DND-41 (cell line): ENCODE data around the gene OR5L2.

Experiments used
- CTCF ChIP-seq: IDR thresholded peaks from 2 replicates; pipeline ENCODE4 v1.5.1; 2012; ENCODE audit warnings: borderline replicate concordance, low read length, moderate library complexity, mild to moderate bottlenecking; ENCODE audit not compliant: poor library complexity, severe bottlenecking; ENCODE audit errors: extremely low read depth
- EZH2 ChIP-seq: IDR thresholded peaks from 3 replicates; pipeline ENCODE4 v1.6.1; 2012; ENCODE audit warnings: borderline replicate concordance, low read depth, mild to moderate bottlenecking, moderate library complexity, low read length, inconsistent platforms; ENCODE audit not compliant: severe bottlenecking

DNA sequence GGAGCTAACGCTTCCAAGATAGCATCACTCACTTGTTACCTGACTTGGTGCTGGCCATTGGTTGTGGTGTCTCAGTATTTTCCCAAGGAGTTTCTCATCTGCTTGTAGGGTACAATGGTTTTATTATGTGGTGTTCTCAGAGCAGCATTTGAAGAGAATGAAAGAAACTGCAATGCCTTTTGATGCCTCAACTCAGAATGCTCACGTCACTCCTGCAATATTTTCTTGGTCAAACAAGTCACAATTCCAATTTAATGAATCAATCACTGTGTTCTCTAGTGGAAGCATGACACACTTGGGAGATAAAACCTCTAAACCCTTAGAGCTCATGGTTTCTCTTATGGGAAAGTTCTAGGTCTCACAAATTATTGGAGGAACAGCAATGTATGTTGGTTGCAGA lies 33.7 kb upstream of the OR5L2 start:
- no peak for TF ChIP-seq CTCF
- TF ChIP-seq EZH2, result no peak
